GM12872 (cell line): ENCODE results near the gene ANKS3.

Source experiments
- TF ChIP-seq, protein P1 (sequence below): IDR thresholded peaks from 3 replicates; pipeline ENCODE4 v1.5.1; 2011; ENCODE audit warnings: low read depth, mild to moderate bottlenecking, low read length, moderate library complexity; ENCODE audit not compliant: insufficient read depth

ANKS3 gene

DNA sequence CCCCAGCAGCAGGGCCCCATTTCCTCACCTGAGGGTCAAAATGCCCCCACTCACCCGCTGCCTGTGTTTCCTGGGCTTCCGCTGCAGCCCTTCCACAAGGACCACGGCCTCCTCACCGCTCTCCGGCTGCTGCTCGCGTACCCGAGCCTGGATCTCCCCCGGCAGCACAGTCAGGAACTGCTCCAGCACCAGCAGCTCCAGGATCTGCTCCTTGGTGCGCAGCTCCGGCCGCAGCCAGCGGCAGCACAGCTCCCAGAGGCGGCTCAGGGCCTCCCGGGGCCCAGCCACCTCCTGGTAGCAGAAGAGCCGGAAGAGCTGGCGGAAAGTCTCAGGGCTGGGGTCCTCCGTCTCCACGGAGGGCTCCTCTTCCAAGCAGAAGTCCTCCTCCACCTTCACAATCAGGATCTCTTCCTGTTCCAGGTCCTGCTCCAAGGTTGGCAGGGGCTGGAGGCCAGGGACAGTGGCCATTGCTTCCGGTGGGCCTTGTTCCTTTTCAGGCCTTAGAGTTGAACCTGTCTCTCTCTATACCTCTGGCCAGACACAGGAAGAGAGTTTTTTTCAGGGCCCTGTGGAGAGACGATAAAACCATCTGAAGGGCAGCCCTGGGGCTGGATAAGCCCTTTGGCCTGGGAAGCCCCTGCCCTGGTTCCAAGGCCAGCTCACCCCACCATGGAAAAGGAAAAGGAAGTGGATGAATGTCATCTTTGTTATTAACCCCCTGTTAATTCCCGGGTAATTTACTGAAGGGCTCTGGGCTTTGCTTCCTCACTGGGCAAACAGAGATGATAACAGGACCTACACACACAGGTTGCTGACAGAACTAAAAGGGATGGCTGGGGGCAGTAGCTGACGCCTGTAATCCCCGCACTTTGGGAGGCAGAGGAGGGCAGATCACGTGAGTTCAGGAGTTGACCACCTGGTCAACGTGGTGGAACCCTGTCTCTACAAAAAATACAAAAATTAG is 31.7 kb upstream of the ANKS3 start:
- TF ChIP-seq, protein P1, sequence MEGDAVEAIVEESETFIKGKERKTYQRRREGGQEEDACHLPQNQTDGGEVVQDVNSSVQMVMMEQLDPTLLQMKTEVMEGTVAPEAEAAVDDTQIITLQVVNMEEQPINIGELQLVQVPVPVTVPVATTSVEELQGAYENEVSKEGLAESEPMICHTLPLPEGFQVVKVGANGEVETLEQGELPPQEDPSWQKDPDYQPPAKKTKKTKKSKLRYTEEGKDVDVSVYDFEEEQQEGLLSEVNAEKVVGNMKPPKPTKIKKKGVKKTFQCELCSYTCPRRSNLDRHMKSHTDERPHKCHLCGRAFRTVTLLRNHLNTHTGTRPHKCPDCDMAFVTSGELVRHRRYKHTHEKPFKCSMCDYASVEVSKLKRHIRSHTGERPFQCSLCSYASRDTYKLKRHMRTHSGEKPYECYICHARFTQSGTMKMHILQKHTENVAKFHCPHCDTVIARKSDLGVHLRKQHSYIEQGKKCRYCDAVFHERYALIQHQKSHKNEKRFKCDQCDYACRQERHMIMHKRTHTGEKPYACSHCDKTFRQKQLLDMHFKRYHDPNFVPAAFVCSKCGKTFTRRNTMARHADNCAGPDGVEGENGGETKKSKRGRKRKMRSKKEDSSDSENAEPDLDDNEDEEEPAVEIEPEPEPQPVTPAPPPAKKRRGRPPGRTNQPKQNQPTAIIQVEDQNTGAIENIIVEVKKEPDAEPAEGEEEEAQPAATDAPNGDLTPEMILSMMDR = no peak

DNA sequence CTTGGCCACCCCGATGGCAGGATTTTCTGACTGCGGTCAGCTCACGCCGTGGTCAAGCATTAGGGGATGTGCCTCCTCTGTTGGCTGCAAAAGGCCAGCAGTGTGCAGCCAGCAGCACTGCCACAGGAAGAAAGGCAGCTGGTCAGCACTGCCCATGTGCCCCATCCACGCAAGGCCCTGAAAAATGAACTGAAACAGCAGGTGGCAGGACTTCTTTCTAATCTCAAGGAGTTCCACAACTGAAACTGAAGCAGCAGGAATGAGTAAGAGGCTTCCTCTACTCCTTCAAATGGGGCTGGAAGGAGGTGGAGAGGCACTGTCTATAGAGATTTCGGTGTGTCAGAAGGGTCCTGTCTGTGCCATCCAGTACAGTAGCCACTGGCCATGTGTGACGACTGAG is 29.7 kb upstream of the ANKS3 start:
- TF ChIP-seq, protein P1 = no peak

DNA sequence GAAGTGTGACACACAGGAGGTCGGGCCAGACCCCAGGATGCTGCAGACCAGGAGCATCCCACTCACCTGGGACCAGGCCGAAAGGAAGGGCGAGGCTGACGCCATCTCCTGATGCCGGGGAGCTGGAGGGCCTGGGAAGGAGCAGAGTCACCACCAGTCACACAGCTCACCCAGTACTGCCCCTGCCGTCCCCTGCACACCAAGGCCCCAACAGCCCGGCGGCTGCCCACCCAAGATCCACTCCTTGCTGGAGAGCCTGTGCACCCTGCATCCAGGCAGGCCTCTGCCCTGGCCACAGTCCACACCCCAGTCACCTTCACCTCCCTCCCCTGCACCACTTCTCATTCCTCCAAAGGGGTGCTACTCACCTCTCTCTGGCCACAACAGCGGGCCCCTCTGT is 28.1 kb upstream of the ANKS3 start:
- TF ChIP-seq, protein P1 = no peak

DNA sequence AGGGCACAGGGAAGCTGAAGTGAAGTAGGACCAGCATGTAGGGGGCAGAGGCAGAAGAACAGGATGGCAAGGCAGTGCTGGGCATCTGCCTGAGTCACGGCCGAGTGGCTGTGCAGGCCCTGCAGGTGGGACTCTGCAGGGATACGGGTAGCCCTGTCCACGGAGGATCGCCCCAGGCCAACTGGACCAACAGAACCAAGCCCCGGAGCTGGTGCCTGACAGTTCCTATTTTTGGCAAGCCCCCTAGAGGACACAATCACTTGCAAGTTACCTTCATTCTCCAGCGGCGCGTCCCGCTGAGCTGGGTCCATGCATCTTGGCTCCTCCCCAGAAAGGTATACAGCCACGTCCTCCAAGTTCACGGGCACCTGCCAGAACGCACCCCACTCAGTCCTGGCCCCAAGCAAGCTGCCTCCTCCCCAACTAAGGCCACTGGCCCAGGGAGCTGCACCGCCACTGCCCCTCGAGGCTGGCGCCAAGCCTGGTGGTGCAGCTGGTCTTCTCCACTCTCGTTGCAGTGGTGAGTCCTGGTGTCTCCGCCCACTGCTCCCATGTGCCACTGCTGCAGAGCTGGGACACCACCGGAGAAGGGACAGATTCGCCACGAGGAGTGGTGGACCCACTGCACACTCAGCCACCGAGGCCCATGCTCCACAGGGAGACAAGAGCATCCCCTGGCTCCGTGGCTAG is 26.3 kb upstream of the ANKS3 start:
- TF ChIP-seq, protein P1 = 0 out of 3 replicates have a peak, but pooled peaks have one; percentile 10

DNA sequence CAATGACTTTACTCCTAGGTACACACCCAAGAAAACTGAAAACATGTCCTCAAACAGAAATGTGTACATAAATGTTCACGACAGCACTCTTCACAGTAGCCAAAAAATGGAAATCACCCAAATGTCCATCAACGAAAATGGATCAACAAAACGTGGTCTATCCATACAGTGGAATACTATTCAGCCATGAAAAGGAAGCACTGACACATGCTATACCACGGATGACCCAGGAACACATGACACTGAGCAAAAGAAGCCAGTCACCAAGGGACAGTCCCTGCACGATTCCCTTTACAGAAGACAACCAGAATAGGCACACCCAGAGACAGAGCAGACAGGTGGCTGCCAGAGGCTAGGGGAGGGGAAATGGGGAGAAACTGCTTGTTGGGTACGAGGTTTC is 21.6 kb upstream of the ANKS3 start:
- TF ChIP-seq, protein P1 = no peak

DNA sequence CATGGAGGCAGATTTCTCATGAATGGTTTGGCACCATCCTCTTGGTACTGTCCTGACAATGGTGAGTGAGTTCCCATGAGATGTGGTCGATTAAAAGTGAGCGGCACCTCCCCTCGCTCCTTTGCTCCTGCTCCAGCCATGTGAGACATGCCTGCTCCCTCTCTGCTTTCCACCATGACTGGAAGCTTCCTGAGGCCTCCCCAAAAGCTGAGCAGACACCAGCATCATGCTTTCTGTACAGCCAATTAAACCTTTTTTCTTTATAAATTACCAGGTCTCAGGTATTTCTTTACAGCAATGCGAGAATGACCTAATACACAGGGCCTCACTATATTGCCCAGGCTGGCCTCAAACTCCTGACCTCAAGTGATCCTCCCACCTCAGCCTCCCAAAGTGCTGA is 20.8 kb upstream of the ANKS3 start:
- TF ChIP-seq, protein P1 = no peak

DNA sequence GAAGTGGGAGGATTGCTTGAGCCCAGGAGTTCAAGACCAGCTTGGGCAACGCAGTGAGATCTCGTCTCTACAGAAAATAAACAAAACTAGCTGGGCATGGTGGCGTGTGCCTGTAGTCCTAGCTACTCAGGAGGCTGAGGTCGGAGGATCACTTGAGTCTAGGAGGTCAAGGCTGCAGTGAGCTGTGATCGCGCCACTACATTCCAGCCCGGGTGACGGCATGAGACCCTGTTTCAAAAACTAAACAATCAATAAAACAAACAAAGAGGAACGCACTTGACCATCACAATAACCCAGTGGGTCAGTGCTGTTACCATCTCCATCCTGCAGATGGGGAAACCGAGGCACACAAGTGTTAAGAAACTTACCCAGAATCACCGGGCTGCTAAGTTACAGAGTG is 19.2 kb upstream of the ANKS3 start:
- TF ChIP-seq, protein P1 = no peak
